Activated CD4-positive, alpha-beta memory T cell treated with anti-CD3 and anti-CD28 coated beads for 36 hours (primary cell): ENCODE measurements around the gene SLC44A4. TPM values are rescaled to one million over a fixed set of nuclear protein-coding genes. Genes with fewer than 3 reads are reported as not detected.
A peak's percentile ranks its signal among the peaks of the same experiment; 100 is the strongest.
"Not testable (repeated sequence)": the region's sequence is repeated elsewhere in the genome, so short reads cannot be mapped to it uniquely, and the experiment has no call there.

Experiments
- CTCF ChIA-PET: fragments of 350-600 bp; sonication (Branson Sonifier 250); formaldehyde crosslinking; loops from one replicate; lab custom pipeline; 2021; ENCODE audit warnings: antibody characterized with exemption, inconsistent platforms; lab: Charles Lee
- POLR2A ChIA-PET: fragments of 350-600 bp; sonication (Branson Sonifier 250); formaldehyde crosslinking; loops from one replicate; lab custom pipeline; 2021; ENCODE audit warnings: antibody characterized with exemption; lab: Charles Lee
- DNase-seq: peaks from one replicate; pipeline ENCODE4 v3.0.0-alpha.2; 2020
- H3K27ac Mint-ChIP-seq: one replicate; pipeline ENCODE4 v1.8.0; 2021; ENCODE audit warnings: mixed read lengths
- H3K27me3 Mint-ChIP-seq: one replicate; pipeline ENCODE4 v1.8.0; 2021; ENCODE audit warnings: mixed read lengths
- H3K36me3 Mint-ChIP-seq: one replicate; pipeline ENCODE4 v1.8.0; 2021; ENCODE audit warnings: mixed read lengths
- H3K4me1 Mint-ChIP-seq: one replicate; pipeline ENCODE4 v1.8.0; 2021; ENCODE audit warnings: low read depth, mixed read lengths
- H3K4me3 Mint-ChIP-seq: one replicate; pipeline ENCODE4 v1.8.0; 2021; ENCODE audit warnings: mild to moderate bottlenecking, mixed read lengths
- H3K9me3 Mint-ChIP-seq: one replicate; pipeline ENCODE4 v1.8.0; 2021; ENCODE audit warnings: mixed read lengths
- intact Hi-C: fragments of 100-400 bp; cut with micrococcal nuclease; formaldehyde crosslinking; loops from one replicate; pipeline ENCODE4 v1.15.1; 2023
- total RNA-seq, 2 experiments: library from RNA; stranded (reverse); gene quantifications; one replicate each; pipeline ENCODE4 v1.2.3, GENCODE V29; 2021

SLC44A4 gene
- total RNA-seq, 2 experiments from 2014 or later, result 0.17 TPM; not detected in 1

DNA sequence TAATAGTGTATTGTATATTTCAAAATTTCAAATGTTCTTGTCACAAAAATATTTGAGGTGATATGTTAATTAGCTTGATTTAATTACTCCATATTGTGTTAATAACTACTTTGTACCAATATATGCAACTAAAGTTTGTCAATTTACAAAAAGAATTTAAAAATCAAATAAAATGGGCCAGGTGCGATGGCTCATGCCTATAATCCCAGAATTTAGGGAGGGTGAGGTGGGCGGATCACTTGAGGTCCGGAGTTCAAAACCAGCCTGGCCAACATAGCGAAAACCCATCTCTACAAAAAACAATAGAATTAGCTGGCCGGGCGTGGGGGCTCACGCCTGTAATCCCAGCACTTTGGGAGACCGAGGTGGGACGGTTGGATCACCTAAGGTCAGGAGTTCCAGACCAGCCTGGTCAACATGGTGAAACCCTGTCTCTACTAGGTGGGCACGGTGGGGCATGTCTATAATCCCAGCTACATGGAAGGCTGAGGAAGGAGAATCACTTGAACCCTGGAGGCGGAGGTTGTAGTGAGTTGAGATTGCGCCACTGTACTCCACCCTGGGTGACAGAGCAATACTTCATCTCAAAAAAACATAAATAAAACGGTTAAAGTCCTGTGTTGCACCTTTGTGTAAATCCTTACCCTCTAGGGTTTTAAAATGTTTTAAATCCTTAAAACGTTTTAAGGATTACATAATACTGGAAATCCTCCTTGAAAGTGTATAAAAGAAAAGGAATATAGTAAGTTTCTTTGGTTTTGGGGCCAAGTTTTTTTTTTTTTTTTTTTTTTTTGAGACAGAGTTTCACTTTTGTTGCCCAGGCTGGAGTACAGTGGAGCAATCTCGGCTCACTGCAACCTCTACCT, 47.2 kb downstream of the SLC44A4 start:
- intact Hi-C loops, result loop anchor here (2.0 to 5.0 kb wide), 2 partner anchors 66 to 285 kb away; partner anchors contain the start of genes ATP6V1G2, EHMT2 and NFKBIL1
- CTCF ChIA-PET, result interaction anchor here (1.3 to 4.5 kb wide), 8 partner anchors 12 to 147 kb away, joined by 3 to 28 read pairs (median 6); partner anchors contain the start of genes DDAH2, EHMT2, LSM2 and MSH5
- DNase-seq, result no peak
- Mint-ChIP-seq H3K27ac (peak overlapping the region; percentile 91), H3K4me1 (peaks cover 26% of the 10 kb centered on the region), H3K9me3 (no peaks in the 10 kb centered on the region), H3K4me3 (peak overlapping the region; percentile 97), H3K27me3 (no peaks in the 10 kb centered on the region), H3K36me3 (peaks cover 33% of the 10 kb centered on the region)
- POLR2A ChIA-PET, result interaction anchor here (1.0 to 2.0 kb wide), 2 partner anchors 25 to 94 kb away, joined by 3 to 7 read pairs; partner anchors contain the start of genes CLIC1 and LSM2

GRCh38 chr6:31830886-31831335, 47.9 kb downstream of the SLC44A4 start:
- DNase-seq, result no peak
- Mint-ChIP-seq H3K4me3 (peak overlapping the region; percentile 97), H3K27ac (peak overlapping the region; percentile 91), H3K36me3 (peaks cover 26% of the 10 kb centered on the region), H3K27me3 (no peaks in the 10 kb centered on the region), H3K9me3 (no peaks in the 10 kb centered on the region), H3K4me1 (peaks cover 26% of the 10 kb centered on the region)
- intact Hi-C loops, result loop anchor here (1.0 to 5.0 kb wide), 4 partner anchors 58 to 284 kb away; partner anchors contain the start of genes ATP6V1G2, EHMT2 and NFKBIL1
- ChIA-PET POLR2A (interaction anchor here (0.6 to 2.0 kb wide), 5 partner anchors 14 to 94 kb away, joined by 3 to 7 read pairs (median 4); partner anchors contain the start of genes CLIC1, LSM2 and MSH5), CTCF (interaction anchor here (0.6 to 4.5 kb wide), 16 partner anchors 8 to 150 kb away, joined by 3 to 28 read pairs (median 6); partner anchors contain the start of genes CLIC1, DDAH2, EHMT2 and LSM2)

- Mint-ChIP-seq H3K4me3 (peak overlapping the region; percentile 97), H3K27me3 (no peaks in the 10 kb centered on the region), H3K27ac (peak overlapping the region; percentile 91), H3K4me1 (peaks cover 36% of the 10 kb centered on the region), H3K36me3 (peaks cover 19% of the 10 kb centered on the region), H3K9me3 (no peaks in the 10 kb centered on the region)
- intact Hi-C loops, result loop anchor here (1.0 to 10.0 kb wide), 6 partner anchors 56 to 1135 kb away; partner anchors contain the start of genes ATP6V1G2, BRD2, EHMT2 and GPSM3
- ChIA-PET CTCF (interaction anchor here (0.9 to 4.5 kb wide), 16 partner anchors 9 to 149 kb away, joined by 3 to 28 read pairs (median 6); partner anchors contain the start of genes CLIC1, DDAH2, EHMT2 and HSPA1A), POLR2A (interaction anchor here (0.5 to 2.0 kb wide), 5 partner anchors 23 to 94 kb away, joined by 3 to 7 read pairs (median 4); partner anchors contain the start of genes CLIC1, LSM2, MSH5 and VARS1)
- DNase-seq, result no peak
These were observed 49.0 kb downstream of the SLC44A4 start for GRCh38 chr6:31829633-31830283.

DNA sequence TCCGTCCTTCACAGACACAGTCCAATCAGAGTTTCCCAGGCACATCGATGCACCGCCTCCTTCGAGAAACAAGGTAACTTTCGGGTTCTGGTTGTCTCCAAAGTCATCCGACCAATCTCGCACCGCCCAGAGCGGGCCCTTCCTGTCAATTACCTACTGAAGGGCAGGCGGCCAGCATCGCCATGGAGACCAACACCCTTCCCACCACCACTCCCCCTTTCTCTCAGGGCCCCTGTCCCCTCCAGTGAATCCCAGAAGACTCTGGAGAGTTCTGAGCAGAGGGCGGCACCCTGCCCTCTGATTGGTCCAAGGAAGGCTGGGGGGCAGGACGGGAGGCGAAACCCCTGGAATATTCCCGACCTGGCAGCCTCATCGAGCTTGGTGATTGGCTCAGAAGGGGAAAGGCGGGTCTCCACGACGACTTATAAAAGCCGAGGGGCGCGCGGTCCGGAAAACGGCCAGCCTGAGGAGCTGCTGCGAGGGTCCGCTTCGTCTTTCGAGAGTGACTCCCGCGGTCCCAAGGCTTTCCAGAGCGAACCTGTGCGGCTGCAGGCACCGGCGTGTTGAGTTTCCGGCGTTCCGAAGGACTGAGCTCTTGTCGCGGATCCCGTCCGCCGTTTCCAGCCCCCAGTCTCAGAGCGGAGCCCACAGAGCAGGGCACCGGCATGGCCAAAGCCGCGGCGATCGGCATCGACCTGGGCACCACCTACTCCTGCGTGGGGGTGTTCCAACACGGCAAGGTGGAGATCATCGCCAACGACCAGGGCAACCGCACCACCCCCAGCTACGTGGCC, 51.3 kb downstream of the SLC44A4 start, which contains the start of gene HSPA1B:
TSS of gene HSPA1B (plus strand) at position 453 of the 794 bp plus-strand sequence. CDS start at position 666, 213 bp downstream.
- H3K27me3 Mint-ChIP-seq, result no peaks in the 10 kb centered on the region
- DNase-seq, result peak; percentile 98
- CTCF ChIA-PET, result interaction anchor here (0.5 to 2.2 kb wide), 9 partner anchors 12 to 386 kb away, joined by 3 to 11 read pairs (median 6); partner anchors contain the start of genes BAG6, HSPA1A, HSPA1L and LSM2
- no peaks in the 10 kb centered on the region for H3K9me3 Mint-ChIP-seq
- peaks cover 43% of the 10 kb centered on the region for H3K4me1 Mint-ChIP-seq
- H3K27ac Mint-ChIP-seq, result peak within 1 kb of the TSS; percentile 98
- peaks cover 14% of the 10 kb centered on the region for H3K36me3 Mint-ChIP-seq
- H3K4me3 Mint-ChIP-seq, result peak within 1 kb of the TSS; percentile 86
- intact Hi-C loops, result loop anchor here (1.0 to 10.0 kb wide), 7 partner anchors 15 to 1137 kb away; partner anchors contain the start of genes BRD2, GPSM3, PBX2 and PRRC2A
- POLR2A ChIA-PET, result interaction anchor here (0.6 to 3.8 kb wide), 19 partner anchors 9 to 175 kb away, joined by 3 to 26 read pairs (median 5); partner anchors contain the start of genes BAG6, C6orf47, CLIC1 and DXO

- Mint-ChIP-seq H3K27me3 (no peaks in the 10 kb centered on the region), H3K27ac (peak overlapping the region; percentile 98), H3K36me3 (peaks cover 14% of the 10 kb centered on the region), H3K4me1 (peaks cover 46% of the 10 kb centered on the region), H3K4me3 (peak overlapping the region; percentile 86), H3K9me3 (no peaks in the 10 kb centered on the region)
- CTCF ChIA-PET, result interaction anchor here (0.5 to 2.2 kb wide), 12 partner anchors 12 to 385 kb away, joined by 3 to 11 read pairs (median 4); partner anchors contain the start of genes BAG6, HSPA1A, HSPA1L and LSM2
- DNase-seq, result peak; percentile 58
- intact Hi-C loops, result loop anchor here (1.0 to 10.0 kb wide), 7 partner anchors 14 to 1138 kb away; partner anchors contain the start of genes BRD2, GPSM3, PBX2 and PRRC2A
- POLR2A ChIA-PET, result interaction anchor here (0.6 to 3.8 kb wide), 18 partner anchors 9 to 174 kb away, joined by 3 to 26 read pairs (median 5); partner anchors contain the start of genes BAG6, C6orf47, CLIC1 and DXO
These were observed 52.0 kb downstream of the SLC44A4 start for GRCh38 chr6:31826793-31827285.

DNA sequence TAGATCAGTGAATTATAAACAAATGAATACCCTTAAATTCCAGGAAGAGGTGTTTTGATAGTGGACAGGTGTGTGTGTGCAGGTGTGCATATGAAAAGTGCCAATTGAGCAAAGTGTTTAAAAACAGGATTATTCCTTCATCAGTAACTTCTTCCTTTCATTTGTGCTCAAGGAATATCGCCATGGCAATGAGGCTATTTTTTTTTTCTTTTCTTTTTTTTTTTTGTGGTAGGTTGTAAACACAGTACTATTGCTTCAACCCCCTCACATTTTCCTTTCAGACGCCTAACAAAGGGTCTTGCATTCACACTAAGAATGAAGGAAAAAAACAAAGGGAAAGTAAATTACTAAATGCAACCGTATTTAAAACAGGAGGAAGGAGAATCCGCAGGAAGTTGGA, 53.2 kb downstream of the SLC44A4 start:
- CTCF ChIA-PET, result interaction anchor here (0.6 to 1.3 kb wide), 4 partner anchors 10 to 98 kb away, joined by 3 to 4 read pairs (median 3); partner anchors contain the start of genes HSPA1A, HSPA1L and LSM2
- no peak for DNase-seq

GRCh38 chr6:31823592-31824196, 55.1 kb downstream of the SLC44A4 start:
- H3K4me3 Mint-ChIP-seq, DNase-seq, H3K27me3 Mint-ChIP-seq, H3K9me3 Mint-ChIP-seq, H3K36me3 Mint-ChIP-seq: not testable (repeated sequence)
- intact Hi-C loops, result loop anchor here (2.0 to 10.0 kb wide), 5 partner anchors 17 to 1141 kb away; partner anchors contain the start of genes BRD2, GPSM3, LSM2 and LTA
- POLR2A ChIA-PET, result interaction anchor here (2.2 kb wide), 1 partner anchor 10 kb away, joined by 12 read pairs; no protein-coding TSS in a partner anchor
- peak overlapping the region; percentile 47 for H3K27ac Mint-ChIP-seq
- H3K4me1 Mint-ChIP-seq, result peaks cover 58% of the 10 kb centered on the region
- CTCF ChIA-PET, result interaction anchor here (1.0 kb wide), 1 partner anchor 9 kb away, joined by 3 read pairs; no protein-coding TSS in a partner anchor

More for the DNA sequence above, 53.2 kb downstream of the SLC44A4 start:
- no peaks in the 10 kb centered on the region for H3K9me3 Mint-ChIP-seq
- peak overlapping the region; percentile 98 for H3K27ac Mint-ChIP-seq
- H3K36me3 Mint-ChIP-seq, result peaks cover 9% of the 10 kb centered on the region
- intact Hi-C loops, result loop anchor here (10.0 kb wide), 2 partner anchors 369 to 1139 kb away; partner anchors contain the start of genes BRD2, GPSM3 and PBX2
- H3K4me1 Mint-ChIP-seq, result peaks cover 46% of the 10 kb centered on the region
- POLR2A ChIA-PET, result interaction anchor here (3.8 kb wide), 1 partner anchor 12 kb away, joined by 26 read pairs; the partner anchor contains the start of genes HSPA1A and HSPA1L
- no peaks in the 10 kb centered on the region for H3K27me3 Mint-ChIP-seq
- no peak overlapping the region for H3K4me3 Mint-ChIP-seq

GRCh38 chr6:31822036-31822821, 56.6 kb downstream of the SLC44A4 start:
- peak; percentile 84 for DNase-seq
- Mint-ChIP-seq H3K4me1 (peaks cover 70% of the 10 kb centered on the region), H3K4me3 (peak overlapping the region; percentile 89), H3K9me3 (no peaks in the 10 kb centered on the region), H3K27ac (peak overlapping the region; percentile 96), H3K36me3 (peaks cover 7% of the 10 kb centered on the region), H3K27me3 (no peaks in the 10 kb centered on the region)
- ChIA-PET POLR2A (interaction anchor here (0.6 to 2.2 kb wide), 7 partner anchors 9 to 306 kb away, joined by 3 to 12 read pairs (median 4); partner anchors contain the start of genes ATF6B, GPANK1 and LSM2), CTCF (interaction anchor here (1.0 to 1.6 kb wide), 2 partner anchors 8 to 15 kb away, joined by 3 to 7 read pairs; partner anchors contain the start of gene LSM2)
- intact Hi-C loops, result loop anchor here (2.0 to 10.0 kb wide), 5 partner anchors 15 to 1143 kb away; partner anchors contain the start of genes BRD2, GPSM3, LSM2 and LTA
